SU-DHL-6 (cell line): ENCODE data around the gene JAK3.

Experiments
- H2AFZ ChIP-seq: fragments of 200-600 bp; sonication (generic); 2 replicates; pipeline ENCODE4 v1.6.1; 2014; ENCODE audit warnings: low read depth, mild to moderate bottlenecking, moderate library complexity, mixed read lengths, antibody characterized with exemption, low read length; ENCODE audit not compliant: severe bottlenecking
- H3F3A ChIP-seq: fragments of 200-600 bp; shearing (Covaris generic); 2 replicates; pipeline ENCODE4 v1.6.0; 2016; ENCODE audit warnings: antibody characterized with exemption, mild to moderate bottlenecking; ENCODE audit not compliant: insufficient read depth
- H3K27ac ChIP-seq: fragments of 200-600 bp; sonication (generic); 2 replicates; pipeline ENCODE4 v1.5.1; 2016; ENCODE audit warnings: low read depth, mild to moderate bottlenecking, low read length, moderate library complexity, mixed read lengths
- H3K27me3 ChIP-seq: fragments of 200-600 bp; sonication (generic), shearing (Covaris generic); 2 replicates; pipeline ENCODE4 v1.6.0; 2014; ENCODE audit warnings: mild to moderate bottlenecking, low read length
- H3K36me3 ChIP-seq: fragments of 200-600 bp; sonication (generic); 2 replicates; pipeline ENCODE4 v1.6.1; 2014; ENCODE audit warnings: mild to moderate bottlenecking, low read length, mixed read lengths
- H3K4me2 ChIP-seq: fragments of 300-600, 200-600 bp; shearing (Covaris generic), sonication (generic); 2 replicates; pipeline ENCODE4 v1.6.0; 2014; ENCODE audit warnings: low read length, low read depth, mild to moderate bottlenecking; ENCODE audit not compliant: poor library complexity, severe bottlenecking
- H3K4me3 ChIP-seq: fragments of 200-600 bp; sonication (generic); 2 replicates; pipeline ENCODE4 v1.5.1; 2014; ENCODE audit warnings: antibody characterized with exemption, low read length, mild to moderate bottlenecking, mixed read lengths; ENCODE audit not compliant: insufficient read depth, poor library complexity, severe bottlenecking
- H3K79me2 ChIP-seq: fragments of 200-600 bp; sonication (generic); 2 replicates; pipeline ENCODE4 v1.6.1; 2014; ENCODE audit warnings: mild to moderate bottlenecking, low read length, moderate library complexity; ENCODE audit not compliant: insufficient read depth
- H3K9ac ChIP-seq: fragments of 200-600 bp; sonication (generic); 2 replicates; pipeline ENCODE4 v1.7.0; 2014; ENCODE audit warnings: mild to moderate bottlenecking, low read length
- H3K9me2 ChIP-seq: fragments of 200-600 bp; sonication (generic); replicated peaks from 2 replicates; pipeline ENCODE4 v1.6.1; 2014; ENCODE audit warnings: low read length; ENCODE audit not compliant: insufficient read depth
- H3K9me3 ChIP-seq: fragments of 200-600 bp; sonication (generic); 2 replicates; pipeline ENCODE4 v1.6.1; 2014; ENCODE audit warnings: low read length, mixed read lengths; ENCODE audit not compliant: insufficient read depth
- H4K20me1 ChIP-seq: fragments of 200-600 bp; sonication (generic); 2 replicates; pipeline ENCODE4 v1.6.1; 2014; ENCODE audit warnings: low read depth, mild to moderate bottlenecking, antibody characterized with exemption, low read length, moderate library complexity, mixed read lengths
- EZH2phosphoT487 ChIP-seq: fragments of 200-600 bp; sonication (generic), shearing (Covaris generic); conservative IDR thresholded peaks from 2 replicates; pipeline ENCODE4 v1.6.1; 2018; ENCODE audit warnings: mild to moderate bottlenecking, antibody characterized with exemption, low read length, moderate library complexity, mixed read lengths
- TF ChIP-seq, protein P1 (sequence below): fragments of 200-600 bp; sonication (generic); IDR thresholded peaks from one replicate; pipeline ENCODE4 v1.5.1; 2017; ENCODE audit warnings: antibody characterized with exemption, mild to moderate bottlenecking, low read length, moderate library complexity; ENCODE audit not compliant: insufficient read depth, poor library complexity, severe bottlenecking

JAK3 gene

DNA sequence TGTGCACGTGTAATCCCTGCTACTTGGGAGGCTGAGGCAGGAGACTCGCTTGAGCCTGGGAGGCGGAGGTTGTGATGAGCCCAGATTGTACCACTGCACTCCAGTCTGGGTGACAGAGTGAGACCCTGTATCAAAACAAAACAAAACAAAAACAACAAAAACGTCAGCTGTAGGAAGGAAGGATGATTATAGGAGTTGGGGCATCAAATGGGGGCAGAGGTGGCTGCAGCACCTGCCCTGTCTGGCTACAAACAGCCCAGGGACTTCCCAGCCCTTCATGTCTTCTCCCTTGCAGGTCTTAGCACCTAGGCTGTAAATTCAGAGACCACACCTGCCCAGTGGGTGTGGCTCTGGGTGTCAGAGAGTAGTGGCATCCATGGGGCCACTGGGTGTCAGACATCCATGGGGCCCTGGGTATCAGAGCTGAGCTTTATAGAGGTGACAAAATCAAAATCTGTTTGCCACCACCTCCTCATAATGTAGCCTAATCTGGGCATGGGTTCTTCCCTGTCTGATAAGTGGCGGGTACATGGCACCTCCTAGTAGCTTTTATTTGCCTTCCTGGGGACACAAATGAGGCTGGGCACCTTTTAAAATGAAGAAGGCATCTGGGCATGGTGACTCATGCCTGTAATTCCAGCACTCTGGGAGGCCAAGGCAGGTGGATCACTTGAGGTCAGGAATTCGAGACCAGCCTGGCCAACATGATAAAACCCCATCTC lies 57.6 kb downstream of the JAK3 start:
- no peaks in the 10 kb centered on the region for H3K27me3 ChIP-seq
- no peaks in the 10 kb centered on the region for H3K79me2 ChIP-seq
- H2AFZ ChIP-seq = no peak overlapping the region
- no peak overlapping the region for H3K27ac ChIP-seq
- no peaks in the 10 kb centered on the region for H4K20me1 ChIP-seq
- TF ChIP-seq, protein P1, sequence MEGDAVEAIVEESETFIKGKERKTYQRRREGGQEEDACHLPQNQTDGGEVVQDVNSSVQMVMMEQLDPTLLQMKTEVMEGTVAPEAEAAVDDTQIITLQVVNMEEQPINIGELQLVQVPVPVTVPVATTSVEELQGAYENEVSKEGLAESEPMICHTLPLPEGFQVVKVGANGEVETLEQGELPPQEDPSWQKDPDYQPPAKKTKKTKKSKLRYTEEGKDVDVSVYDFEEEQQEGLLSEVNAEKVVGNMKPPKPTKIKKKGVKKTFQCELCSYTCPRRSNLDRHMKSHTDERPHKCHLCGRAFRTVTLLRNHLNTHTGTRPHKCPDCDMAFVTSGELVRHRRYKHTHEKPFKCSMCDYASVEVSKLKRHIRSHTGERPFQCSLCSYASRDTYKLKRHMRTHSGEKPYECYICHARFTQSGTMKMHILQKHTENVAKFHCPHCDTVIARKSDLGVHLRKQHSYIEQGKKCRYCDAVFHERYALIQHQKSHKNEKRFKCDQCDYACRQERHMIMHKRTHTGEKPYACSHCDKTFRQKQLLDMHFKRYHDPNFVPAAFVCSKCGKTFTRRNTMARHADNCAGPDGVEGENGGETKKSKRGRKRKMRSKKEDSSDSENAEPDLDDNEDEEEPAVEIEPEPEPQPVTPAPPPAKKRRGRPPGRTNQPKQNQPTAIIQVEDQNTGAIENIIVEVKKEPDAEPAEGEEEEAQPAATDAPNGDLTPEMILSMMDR = no peak
- TF ChIP-seq EZH2phosphoT487 = no peak
- H3K4me3 ChIP-seq = no peak overlapping the region
- no peaks in the 10 kb centered on the region for H3F3A ChIP-seq
- H3K9me3 ChIP-seq = no peaks in the 10 kb centered on the region
- no peaks in the 10 kb centered on the region for H3K36me3 ChIP-seq
- H3K9me2 ChIP-seq = no peaks in the 10 kb centered on the region
- H3K4me2 ChIP-seq = no peak overlapping the region
- no peak overlapping the region for H3K9ac ChIP-seq

DNA sequence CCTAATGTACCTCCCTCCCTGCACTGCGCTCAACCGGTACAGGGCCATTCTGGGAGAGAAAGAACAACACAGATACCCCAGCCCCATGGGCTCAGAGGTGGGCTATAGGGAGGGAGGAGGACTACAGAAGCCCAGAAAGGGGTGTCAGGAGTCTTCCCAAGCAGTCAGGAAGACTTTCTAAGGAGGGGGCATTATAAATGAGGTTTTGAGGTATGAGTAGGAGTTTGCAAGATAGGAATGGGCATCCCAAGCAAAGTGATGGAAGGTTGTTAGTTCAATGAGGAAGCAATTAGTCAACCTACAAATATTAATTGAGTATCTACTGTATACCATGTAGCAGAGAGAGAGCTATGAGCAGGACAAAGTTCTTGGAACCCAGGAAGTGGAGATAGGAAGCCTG lies 59.1 kb downstream of the JAK3 start:
- H3K36me3 ChIP-seq = peaks cover 3% of the 10 kb centered on the region; the same call in 1 of the 2 replicates
- no peak overlapping the region for H3K4me2 ChIP-seq
- no peak for TF ChIP-seq EZH2phosphoT487
- TF ChIP-seq, protein P1 = no peak
- H3K9ac ChIP-seq = no peak overlapping the region
- H3F3A ChIP-seq = no peaks in the 10 kb centered on the region
- H3K9me3 ChIP-seq = no peaks in the 10 kb centered on the region
- H3K27ac ChIP-seq = no peak overlapping the region
- H3K9me2 ChIP-seq = no peaks in the 10 kb centered on the region
- H3K27me3 ChIP-seq = no peaks in the 10 kb centered on the region
- H3K4me3 ChIP-seq = no peak overlapping the region
- H2AFZ ChIP-seq = no peak overlapping the region
- no peaks in the 10 kb centered on the region for H3K79me2 ChIP-seq
- H4K20me1 ChIP-seq = no peaks in the 10 kb centered on the region

DNA sequence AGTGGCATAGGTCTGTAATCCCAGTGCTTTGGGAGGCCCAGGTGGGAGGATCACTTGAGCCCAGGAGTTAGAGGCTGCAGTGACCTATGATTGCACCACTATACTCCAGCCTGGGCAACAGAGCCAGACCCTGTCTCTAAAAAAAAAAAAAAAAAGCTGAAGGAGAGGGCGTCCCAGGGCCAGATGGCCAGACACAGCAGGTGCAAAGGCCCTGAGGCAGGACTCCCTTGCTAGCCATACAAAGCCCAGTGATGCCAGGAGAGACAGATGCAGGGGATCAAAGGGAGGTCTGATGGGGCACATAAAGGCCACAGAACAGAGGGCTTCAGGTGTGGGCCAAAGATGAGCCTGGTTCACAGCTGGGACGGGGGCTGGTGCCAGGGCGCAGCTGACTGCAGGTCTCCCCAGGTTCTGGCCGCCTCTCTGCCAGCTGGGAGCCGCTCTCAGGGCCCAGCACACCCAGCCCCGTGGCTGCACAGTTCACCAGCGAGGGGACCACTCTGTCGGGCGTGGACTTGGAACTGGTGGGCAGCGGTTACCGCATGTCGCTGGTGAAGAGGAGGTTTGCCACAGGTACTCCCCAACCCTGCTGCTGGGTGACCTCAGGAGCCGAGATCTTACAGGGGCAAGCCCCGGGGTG lies 60.4 kb downstream of the JAK3 start:
- Histone ChIP-seq H3K27ac (no peak overlapping the region), H3K27me3 (no peaks in the 10 kb centered on the region), H3K4me3 (no peak overlapping the region), H3F3A (0 out of 2 replicates have a peak, but pooled peaks cover 1% of the 10 kb centered on the region), H3K9ac (no peak overlapping the region), H3K36me3 (peaks cover 3% of the 10 kb centered on the region; the same call in 1 of the 2 replicates), H3K9me2 (no peaks in the 10 kb centered on the region), H3K79me2 (no peaks in the 10 kb centered on the region), H4K20me1 (no peaks in the 10 kb centered on the region), H2AFZ (no peak overlapping the region), H3K4me2 (no peak overlapping the region), H3K9me3 (no peaks in the 10 kb centered on the region)
- TF ChIP-seq EZH2phosphoT487 = no peak
- TF ChIP-seq, protein P1 = no peak
